HUES64 (cell line): ENCODE data around the gene GCN1.
A peak's percentile ranks its signal among the peaks of the same experiment; 100 is the strongest.
"Not testable (repeated sequence)": the region's sequence is repeated elsewhere in the genome, so short reads cannot be mapped to it uniquely, and the experiment has no call there.

ENCODE experiments used
- H3K27ac ChIP-seq: 2 replicates; pipeline ENCODE4 v1.7.0; 2013; ENCODE audit warnings: low read depth, low read length, inconsistent platforms
- H3K27me3 ChIP-seq: 2 replicates; pipeline ENCODE4 v1.6.1; 2013; ENCODE audit warnings: mild to moderate bottlenecking, low read length; ENCODE audit not compliant: insufficient read depth
- H3K36me3 ChIP-seq: 2 replicates; pipeline ENCODE4 v1.6.1; 2013; ENCODE audit warnings: mild to moderate bottlenecking, low read length; ENCODE audit not compliant: insufficient read depth
- H3K4me1 ChIP-seq: 2 replicates; pipeline ENCODE4 v1.6.1; 2013; ENCODE audit warnings: mild to moderate bottlenecking, low read length, moderate library complexity; ENCODE audit not compliant: insufficient read depth
- H3K4me3 ChIP-seq: 2 replicates; pipeline ENCODE4 v1.5.1; 2013; ENCODE audit warnings: mild to moderate bottlenecking, low read length, moderate library complexity
- H3K9ac ChIP-seq: 2 replicates; pipeline ENCODE4 v1.6.1; 2013; ENCODE audit warnings: mild to moderate bottlenecking, low read depth, low read length
- H3K9me3 ChIP-seq: 2 replicates; pipeline ENCODE4 v1.6.1; 2013; ENCODE audit warnings: low read depth, low read length; ENCODE audit not compliant: insufficient read depth
- WGBS: fragments of 150-250, 120-280 bp; methylation state at CpG from one replicate; pipeline ENCODE4 v1.1.7; 2013; ENCODE audit warnings: missing lambda C conversion rate; 5-methylcytosine and 5-hydroxymethylcytosine counted together

The GCN1 gene

DNA sequence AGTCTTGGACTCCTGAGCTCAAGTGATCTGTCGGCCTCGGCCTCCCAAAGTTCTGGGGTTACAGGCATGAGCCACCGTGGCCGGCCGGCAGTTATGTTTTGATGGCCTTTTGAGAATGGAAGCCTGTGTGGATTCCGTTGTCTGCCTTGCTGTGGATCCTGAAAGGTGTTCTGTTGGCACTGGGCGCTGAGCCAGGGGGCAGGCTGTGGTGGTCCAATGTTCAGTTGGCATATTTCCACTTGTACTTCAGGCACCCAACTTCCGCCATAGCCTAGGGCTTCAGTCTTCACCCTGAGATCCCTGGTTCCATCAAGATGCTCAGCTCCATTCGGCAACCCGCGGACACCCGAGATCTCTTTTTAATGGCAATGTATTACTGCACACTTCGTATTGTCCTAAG is 12.7 kb upstream of the GCN1 start:
- Histone ChIP-seq H3K27me3 (no peaks in the 10 kb centered on the region), H3K36me3 (peaks cover 56% of the 10 kb centered on the region), H3K9ac (no peak overlapping the region), H3K27ac (no peak overlapping the region), H3K4me1 (no peaks in the 10 kb centered on the region), H3K9me3 (no peaks in the 10 kb centered on the region), H3K4me3 (no peak overlapping the region)
- 95% methylated on average over 13 of the region's 13 CpGs for WGBS

DNA sequence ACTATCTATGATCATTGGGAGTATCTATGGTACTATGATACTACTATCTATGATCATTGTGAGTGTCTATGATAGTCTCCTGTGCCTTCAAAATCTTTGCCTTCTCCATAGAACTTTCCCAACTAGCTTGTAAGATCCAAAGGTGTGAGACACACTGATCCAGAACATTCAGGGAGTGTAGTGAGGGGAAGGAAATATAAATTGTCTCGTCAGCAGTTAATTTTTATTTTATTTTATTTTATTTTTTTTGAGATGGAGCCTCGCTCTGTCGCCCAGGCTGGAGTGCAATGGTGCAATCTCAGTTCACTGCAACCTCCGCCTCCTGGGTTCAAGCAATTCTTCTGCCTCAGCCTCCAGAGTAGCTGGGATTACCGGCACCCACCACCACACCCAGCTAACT is 12.3 kb upstream of the GCN1 start:
- not testable (repeated sequence) for H3K4me1 ChIP-seq, H3K9me3 ChIP-seq, H3K27me3 ChIP-seq, H3K9ac ChIP-seq, H3K4me3 ChIP-seq, H3K27ac ChIP-seq
- H3K36me3 ChIP-seq = peaks cover 51% of the 10 kb centered on the region
- WGBS = 87% methylated on average over 5 of the region's 5 CpGs

DNA sequence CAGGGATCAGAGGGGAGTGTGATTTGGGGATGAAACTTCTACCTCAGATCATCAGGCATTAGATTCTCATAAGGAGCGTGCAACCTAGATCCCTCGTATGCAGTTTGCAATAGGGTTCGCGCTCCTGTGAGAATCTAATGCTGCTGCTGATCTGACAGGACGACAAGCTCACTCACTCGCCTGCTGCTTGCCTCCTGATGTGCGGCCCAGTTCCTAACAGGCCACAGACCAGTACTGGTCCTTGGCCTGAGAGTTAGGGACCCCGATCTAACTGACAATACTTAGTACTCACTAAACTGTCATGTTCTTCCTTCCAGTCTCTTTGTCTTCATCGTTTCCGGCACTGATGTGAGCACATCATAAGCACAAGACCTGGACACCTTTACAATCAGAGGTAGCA is 11.7 kb upstream of the GCN1 start:
- Histone ChIP-seq H3K9me3 (no peaks in the 10 kb centered on the region), H3K27ac (no peak overlapping the region), H3K4me3 (no peak overlapping the region), H3K9ac (no peak overlapping the region), H3K4me1 (no peaks in the 10 kb centered on the region), H3K36me3 (peaks cover 46% of the 10 kb centered on the region), H3K27me3 (no peaks in the 10 kb centered on the region)
- WGBS = 93% methylated on average over 10 of the region's 10 CpGs

DNA sequence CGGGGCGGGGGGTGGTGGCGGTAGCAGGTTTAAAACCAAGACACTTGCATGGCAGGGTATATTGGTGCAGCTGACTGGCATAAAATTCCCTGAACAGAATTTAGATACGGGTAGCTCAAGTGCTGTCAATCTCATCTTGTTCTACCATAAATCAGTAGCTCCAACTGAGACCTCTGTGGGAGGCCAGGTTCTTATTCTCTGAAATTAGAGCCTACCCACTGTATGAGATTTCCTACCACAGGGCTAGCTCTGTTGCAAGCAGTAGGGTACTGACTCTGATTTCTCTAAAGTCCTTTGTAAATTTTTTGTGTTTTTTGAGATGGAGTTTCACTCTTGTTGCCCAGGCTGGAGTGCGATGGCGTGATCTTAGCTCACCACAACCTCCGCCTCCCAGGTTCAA is 9.7 kb upstream of the GCN1 start:
- H3K27ac ChIP-seq = no peak overlapping the region
- H3K36me3 ChIP-seq = peaks cover 43% of the 10 kb centered on the region
- peaks cover 5% of the 10 kb centered on the region; the same call in 1 of the 2 replicates for H3K4me1 ChIP-seq
- H3K9ac ChIP-seq = no peak overlapping the region
- no peaks in the 10 kb centered on the region for H3K9me3 ChIP-seq
- H3K27me3 ChIP-seq = no peaks in the 10 kb centered on the region
- no peak overlapping the region for H3K4me3 ChIP-seq
- 94% methylated on average over 7 of the region's 7 CpGs for WGBS

DNA sequence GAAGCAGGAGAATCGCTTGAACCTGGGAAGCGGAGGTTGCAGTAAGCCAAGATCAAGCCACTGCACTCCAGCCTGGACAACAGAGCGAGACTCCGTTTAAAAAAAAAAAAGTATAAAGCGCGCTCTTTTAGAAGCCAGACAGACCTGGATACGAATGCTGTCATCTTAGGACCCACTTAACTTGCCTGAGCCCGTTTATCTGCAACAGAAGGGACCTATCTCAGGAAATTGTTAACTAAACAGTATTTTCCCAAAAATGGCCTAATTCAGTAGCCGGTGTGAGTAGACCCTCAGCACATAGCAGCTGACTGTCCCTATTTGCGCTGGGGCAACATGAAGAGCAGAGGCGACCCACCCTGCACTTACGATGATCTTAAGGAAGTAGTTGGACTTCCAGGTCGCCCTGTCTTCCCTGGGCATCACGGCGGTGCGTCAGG is 5.9 kb upstream of the GCN1 start:
- 2% methylated on average over 16 of the region's 16 CpGs for WGBS
- Histone ChIP-seq H3K4me1 (peaks cover 5% of the 10 kb centered on the region; the same call in 1 of the 2 replicates), H3K9me3 (no peaks in the 10 kb centered on the region), H3K27me3 (no peaks in the 10 kb centered on the region), H3K36me3 (peaks cover 52% of the 10 kb centered on the region), H3K27ac (peak overlapping the region; percentile 92), H3K9ac (peak overlapping the region; percentile 100), H3K4me3 (peak overlapping the region; percentile 99)

DNA sequence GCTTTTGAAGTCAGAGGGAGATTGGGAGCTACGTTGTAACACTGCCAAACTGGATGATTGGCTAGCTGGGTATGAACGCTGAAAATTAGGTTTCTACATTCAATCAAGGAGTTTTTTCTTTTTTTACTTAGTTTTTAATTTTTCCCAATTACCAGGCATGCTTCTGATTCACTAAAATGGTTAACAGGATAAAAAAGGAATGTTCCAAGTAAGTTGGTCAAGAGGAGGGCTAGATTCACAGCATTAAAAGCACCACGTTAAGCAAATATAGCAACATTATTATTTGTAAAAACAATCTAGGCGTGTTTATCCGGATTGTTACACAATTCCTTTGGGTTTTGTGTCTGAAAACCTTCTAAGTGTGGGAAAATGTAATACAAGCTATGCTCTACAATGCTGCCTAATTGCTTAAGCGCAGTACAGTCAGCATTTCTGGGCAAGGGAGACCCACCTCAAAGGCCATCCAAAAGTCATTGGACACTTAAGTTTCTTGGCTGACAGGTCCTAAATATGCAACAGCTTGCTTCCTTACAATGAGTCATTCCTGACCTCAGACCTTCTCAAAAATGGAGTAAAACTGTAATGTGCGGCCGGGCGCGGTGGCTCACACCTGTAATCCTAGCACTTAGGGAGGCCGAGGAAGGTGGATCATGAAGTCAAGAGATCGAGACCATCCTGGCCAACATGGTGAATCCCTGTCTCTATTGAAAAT is 5.2 kb upstream of the GCN1 start:
- WGBS = 33% methylated on average over 11 of the region's 12 CpGs

DNA sequence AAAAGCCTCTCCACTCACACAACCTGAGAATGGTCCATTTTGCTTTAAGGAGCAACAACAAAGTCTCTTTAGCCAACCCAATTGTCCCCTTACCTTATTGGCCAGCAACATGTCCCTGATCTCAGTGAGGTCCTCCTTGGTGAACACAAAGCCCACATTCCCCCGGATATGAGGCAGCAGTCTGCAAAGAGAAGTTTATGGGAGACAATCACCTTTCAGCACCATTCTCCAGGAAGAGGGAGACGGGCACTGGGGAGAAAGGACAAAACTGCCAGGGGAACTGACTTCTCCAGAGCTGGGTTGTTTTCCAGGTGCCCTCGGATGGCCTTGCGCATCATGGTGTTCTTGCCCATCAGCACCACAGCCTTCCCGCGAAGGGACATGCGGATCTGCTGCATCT is 4.5 kb upstream of the GCN1 start:
- 87% methylated on average over 7 of the region's 7 CpGs for WGBS
- peaks cover 49% of the 10 kb centered on the region for H3K36me3 ChIP-seq
- peak overlapping the region; percentile 92 for H3K27ac ChIP-seq
- H3K27me3 ChIP-seq = no peaks in the 10 kb centered on the region
- H3K4me1 ChIP-seq = peaks cover 5% of the 10 kb centered on the region; the same call in 1 of the 2 replicates
- H3K9me3 ChIP-seq = no peaks in the 10 kb centered on the region
- H3K4me3 ChIP-seq = peak overlapping the region; percentile 99
- H3K9ac ChIP-seq = peak overlapping the region; percentile 100

More for the DNA sequence above, 5.2 kb upstream of the GCN1 start:
- Histone ChIP-seq H3K4me1 (peaks cover 5% of the 10 kb centered on the region; the same call in 1 of the 2 replicates), H3K27me3 (no peaks in the 10 kb centered on the region), H3K4me3 (peak overlapping the region; percentile 99), H3K9ac (peak overlapping the region; percentile 100), H3K36me3 (peaks cover 51% of the 10 kb centered on the region), H3K9me3 (no peaks in the 10 kb centered on the region), H3K27ac (peak overlapping the region; percentile 92)

DNA sequence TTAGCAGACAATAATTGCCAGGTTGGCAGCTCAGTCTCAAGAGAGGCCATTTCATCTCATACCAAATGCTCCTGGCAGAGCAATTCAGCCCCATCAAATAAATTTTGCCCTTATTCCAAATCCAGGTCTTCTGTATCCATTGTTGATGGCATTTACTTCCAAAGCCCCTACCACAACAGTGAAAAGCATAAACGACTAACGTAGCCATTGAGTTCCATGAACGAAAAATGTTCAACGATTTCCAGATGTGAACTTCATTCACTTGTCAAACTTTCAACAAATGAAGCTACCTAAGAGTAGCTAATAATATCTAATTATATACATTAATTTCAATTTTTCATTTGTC is 3.0 kb upstream of the GCN1 start:
- H3K9me3 ChIP-seq = no peaks in the 10 kb centered on the region
- no peaks in the 10 kb centered on the region for H3K27me3 ChIP-seq
- H3K36me3 ChIP-seq = peaks cover 49% of the 10 kb centered on the region
- peaks cover 5% of the 10 kb centered on the region for H3K4me1 ChIP-seq
- 92% methylated on average over 4 of the region's 4 CpGs for WGBS
- peak overlapping the region; percentile 20; the same call in 1 of the 2 replicates for H3K4me3 ChIP-seq
- no peak overlapping the region for H3K9ac ChIP-seq
- H3K27ac ChIP-seq = peak overlapping the region; percentile 47; the same call in 1 of the 2 replicates

DNA sequence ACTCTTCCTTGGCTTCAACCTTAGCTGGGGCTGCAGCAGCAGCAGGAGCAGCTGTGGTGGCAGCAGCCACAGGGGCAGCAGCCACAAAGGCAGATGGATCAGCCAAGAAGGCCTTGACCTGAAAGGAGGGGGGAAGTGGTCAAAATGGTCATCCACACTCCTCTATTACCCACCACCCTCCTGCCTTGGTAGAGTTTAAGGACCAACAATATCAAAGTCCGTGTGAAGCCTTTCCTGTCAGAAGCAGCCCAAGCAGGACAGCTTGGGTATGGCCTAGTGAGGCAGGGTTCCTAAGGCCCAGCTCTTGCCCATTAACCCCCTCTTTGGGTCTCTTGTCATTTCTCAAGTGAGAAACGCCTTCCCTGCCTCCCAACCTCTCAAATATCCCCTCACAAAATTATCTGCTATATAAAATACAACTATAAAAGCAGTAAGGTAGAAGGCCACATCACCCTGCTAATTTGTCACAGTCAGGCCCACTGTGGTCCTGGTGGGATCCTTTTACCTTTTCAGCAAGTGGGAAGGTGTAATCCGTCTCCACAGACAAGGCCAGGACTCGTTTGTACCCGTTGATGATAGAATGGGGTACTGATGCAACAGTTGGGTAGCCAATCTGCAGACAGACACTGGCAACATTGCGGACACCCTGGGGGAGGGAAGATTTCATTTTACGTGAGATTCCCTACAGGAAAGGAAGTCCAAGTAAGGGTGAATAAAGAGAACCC is 2.5 kb upstream of the GCN1 start:
- not testable (repeated sequence) for H3K4me1 ChIP-seq, H3K27me3 ChIP-seq, H3K9me3 ChIP-seq, H3K9ac ChIP-seq
- H3K4me3 ChIP-seq = peak overlapping the region; percentile 20; the same call in 1 of the 2 replicates
- H3K27ac ChIP-seq = peak overlapping the region; percentile 47; the same call in 1 of the 2 replicates
- 89% methylated on average over 7 of the region's 7 CpGs for WGBS
- H3K36me3 ChIP-seq = peaks cover 52% of the 10 kb centered on the region

DNA sequence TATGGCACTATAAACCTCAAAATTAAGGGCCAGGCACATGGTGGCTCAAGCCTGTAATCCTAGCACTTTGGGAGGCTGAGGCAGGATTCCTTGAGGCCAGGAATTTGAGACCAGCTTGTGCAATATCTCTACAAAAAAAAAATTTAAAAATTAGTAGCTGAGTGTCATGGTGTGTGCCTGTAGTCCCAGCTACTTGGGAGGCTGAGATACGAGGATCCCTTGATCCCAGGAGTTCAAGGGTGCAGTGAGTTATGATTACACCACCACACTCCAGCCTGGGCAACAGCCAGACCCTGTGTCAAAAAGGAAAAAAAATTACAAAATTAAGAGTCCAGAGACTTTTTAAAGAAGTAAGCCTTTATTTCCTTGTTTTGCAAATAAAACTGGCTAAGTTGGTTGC is 1.8 kb upstream of the GCN1 start:
- H3K9me3 ChIP-seq = no peaks in the 10 kb centered on the region
- H3K27ac ChIP-seq = peak overlapping the region; percentile 58; the same call in 1 of the 2 replicates
- WGBS = 100% methylated on average over 1 of the region's 1 CpG
- H3K27me3 ChIP-seq = no peaks in the 10 kb centered on the region
- H3K9ac ChIP-seq = no peak overlapping the region
- H3K4me1 ChIP-seq = peaks cover 5% of the 10 kb centered on the region
- H3K4me3 ChIP-seq = no peak overlapping the region
- H3K36me3 ChIP-seq = peaks cover 58% of the 10 kb centered on the region

DNA sequence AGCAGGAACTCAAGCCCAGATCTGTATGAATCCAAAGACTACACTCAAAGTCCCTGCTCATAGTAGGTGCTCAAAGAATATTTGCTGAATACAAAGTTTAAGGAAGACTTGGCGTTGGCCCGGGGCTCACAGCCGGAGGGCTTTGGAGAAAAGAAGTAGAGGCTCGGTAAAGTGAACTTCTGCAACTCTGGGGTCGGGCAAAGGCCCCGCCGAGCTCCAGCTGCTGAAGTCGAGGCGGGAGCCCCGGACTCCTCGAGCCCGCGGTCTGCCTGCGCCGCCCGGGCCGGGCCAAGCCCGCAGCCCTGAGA is 335 bp downstream of the GCN1 start:
- peak overlapping the region; percentile 85 for H3K27ac ChIP-seq
- H3K27me3 ChIP-seq = no peaks in the 10 kb centered on the region
- peaks cover 64% of the 10 kb centered on the region for H3K36me3 ChIP-seq
- H3K9ac ChIP-seq = peak overlapping the region; percentile 91
- no peaks in the 10 kb centered on the region for H3K9me3 ChIP-seq
- under 1% methylated on average over 18 of the region's 18 CpGs for WGBS
- no peaks in the 10 kb centered on the region; the same call in 1 of the 2 replicates for H3K4me1 ChIP-seq
- peak overlapping the region; percentile 90 for H3K4me3 ChIP-seq
